IMR-90 (cell line): ENCODE data around the gene ADD2. TPM values are rescaled to one million over a fixed set of nuclear protein-coding genes. Genes with fewer than 3 reads are reported as not detected.

Source experiments
- ATAC-seq: fragments of 200-7000 bp; cut with Tn5 transposase; 2 replicates; pipeline ENCODE4 v1.9.1; 2020; ENCODE audit warnings: low read depth, mild to moderate bottlenecking, moderate library complexity
- BruUV-seq: library from RNA; stranded (reverse); fragments of 400-500 nt; replicated peaks from 2 replicates; lab custom pipeline; 2021; lab: Mats Ljungman, UMichigan
- CTCF ChIA-PET: fragments of 300-600 bp; formaldehyde crosslinking; extraction: SDS; loops from one replicate; lab custom pipeline; 2021; ENCODE audit warnings: antibody characterized with exemption; lab: Yijun Ruan, JAX
- POLR2A ChIA-PET: fragments of 300-600 bp; sonication (Branson Sonifier 250); formaldehyde crosslinking; loops from one replicate; lab custom pipeline; 2022; ENCODE audit warnings: antibody characterized with exemption; ENCODE audit not compliant: unreplicated experiment; lab: Charles Lee
- DNase-seq: peaks from one replicate; pipeline ENCODE4 v3.0.0; 2013
- H2AFZ ChIP-seq: replicated peaks from 2 replicates; pipeline ENCODE3; 2013; ENCODE audit warnings: low read length, mild to moderate bottlenecking; ENCODE audit not compliant: poor library complexity
- H2AK5ac ChIP-seq: 2 replicates; pipeline ENCODE4 v1.6.1; 2013; ENCODE audit warnings: low read depth, low read length, inconsistent platforms
- H2AK9ac ChIP-seq: replicated peaks from 2 replicates; pipeline ENCODE3; 2013; ENCODE audit warnings: mild to moderate bottlenecking, low read depth, low read length, moderate library complexity; ENCODE audit not compliant: poor library complexity
- H2BK120ac ChIP-seq: 2 replicates; pipeline ENCODE4 v1.6.1; 2013; ENCODE audit warnings: low read depth, low read length, inconsistent platforms
- H2BK15ac ChIP-seq: 3 replicates; pipeline ENCODE4 v1.6.1; 2013; ENCODE audit warnings: low read depth, low read length, inconsistent platforms
- H2BK20ac ChIP-seq: 2 replicates; pipeline ENCODE4 v1.6.1; 2013; ENCODE audit warnings: low read depth, mild to moderate bottlenecking, inconsistent platforms, low read length, moderate library complexity
- H2BK5ac ChIP-seq: 2 replicates; pipeline ENCODE4 v1.6.1; 2013; ENCODE audit warnings: mild to moderate bottlenecking, low read depth, low read length, inconsistent platforms; ENCODE audit not compliant: poor library complexity, severe bottlenecking
- H3K14ac ChIP-seq: replicated peaks from 2 replicates; pipeline ENCODE4 v1.6.1; 2013; ENCODE audit warnings: low read depth, low read length, inconsistent platforms
- H3K18ac ChIP-seq: 2 replicates; pipeline ENCODE4 v1.6.1; 2013; ENCODE audit warnings: low read depth, low read length, control low read depth
- H3K23ac ChIP-seq: 2 replicates; pipeline ENCODE4 v1.6.1; 2013; ENCODE audit warnings: low read depth, low read length, inconsistent platforms
- H3K27ac ChIP-seq: 2 replicates; pipeline ENCODE4 v1.5.1; 2013; ENCODE audit warnings: mild to moderate bottlenecking, control low read depth, low read length; ENCODE audit not compliant: insufficient read depth
- H3K27me3 ChIP-seq: 2 replicates; pipeline ENCODE4 v1.6.1; 2013; ENCODE audit warnings: low read length; ENCODE audit not compliant: control insufficient read depth, insufficient read depth
- H3K36me3 ChIP-seq: 2 replicates; pipeline ENCODE4 v1.6.1; 2013; ENCODE audit warnings: low read length, mixed read lengths; ENCODE audit not compliant: control insufficient read depth, insufficient read depth
- H3K4ac ChIP-seq: 2 replicates; pipeline ENCODE4 v1.6.1; 2013; ENCODE audit warnings: low read depth, low read length, inconsistent platforms
- H3K4me1 ChIP-seq: 2 replicates; pipeline ENCODE4 v1.6.1; 2013; ENCODE audit warnings: low read length, mixed read lengths; ENCODE audit not compliant: control insufficient read depth, insufficient read depth
- H3K4me2 ChIP-seq: 2 replicates; pipeline ENCODE4 v1.6.1; 2013; ENCODE audit warnings: low read depth, mild to moderate bottlenecking, control low read depth, low read length, moderate library complexity
- H3K4me3 ChIP-seq: 2 replicates; pipeline ENCODE4 v1.5.1; 2013; ENCODE audit warnings: low read depth, mild to moderate bottlenecking, control low read depth, low read length, moderate library complexity; ENCODE audit not compliant: insufficient read depth
- H3K56ac ChIP-seq: 2 replicates; pipeline ENCODE4 v1.6.1; 2013; ENCODE audit warnings: low read length, inconsistent platforms; ENCODE audit not compliant: insufficient read depth; ENCODE audit errors: extremely low read depth
- H3K79me1 ChIP-seq, 2 experiments: 2 replicates each; pipeline ENCODE4 v1.6.1; 2013; ENCODE audit warnings: low read length in 2 of 2, inconsistent platforms in 1 of 2, low read depth in 1 of 2
- H3K9ac ChIP-seq: 2 replicates; pipeline ENCODE4 v1.6.1; 2013; ENCODE audit warnings: low read depth, low read length, control low read depth
- H3K9me1 ChIP-seq: 2 replicates; pipeline ENCODE4 v1.6.1; 2013; ENCODE audit warnings: low read length, inconsistent platforms; ENCODE audit not compliant: insufficient read depth
- H3K9me3 ChIP-seq: 2 replicates; pipeline ENCODE4 v1.6.1; 2013; ENCODE audit warnings: low read length; ENCODE audit not compliant: control insufficient read depth, insufficient read depth
- H4K20me1 ChIP-seq: 2 replicates; pipeline ENCODE4 v1.6.1; 2013; ENCODE audit warnings: low read length, inconsistent platforms; ENCODE audit not compliant: insufficient read depth
- H4K5ac ChIP-seq: 2 replicates; pipeline ENCODE4 v1.6.1; 2013; ENCODE audit warnings: mild to moderate bottlenecking, low read depth, low read length, control low read depth
- H4K8ac ChIP-seq, 2 experiments: 2 replicates each; pipeline ENCODE4 v1.6.1; 2013; ENCODE audit warnings: low read depth in 2 of 2, low read length in 2 of 2, control low read depth in 1 of 2, inconsistent platforms in 1 of 2
- H4K91ac ChIP-seq: 2 replicates; pipeline ENCODE4 v1.6.1; 2013; ENCODE audit warnings: low read depth, low read length, inconsistent platforms; ENCODE audit not compliant: insufficient read depth
- CHD1 ChIP-seq: IDR thresholded peaks from 2 replicates; pipeline ENCODE4 v1.6.1; 2012; ENCODE audit warnings: low read depth, low read length, improper control_type of control experiment
- MAFK ChIP-seq: IDR thresholded peaks from 2 replicates; pipeline ENCODE4 v1.6.1; 2012; ENCODE audit warnings: low read depth, low read length, improper control_type of control experiment
- MXI1 ChIP-seq: IDR thresholded peaks from 2 replicates; pipeline ENCODE4 v1.6.1; 2012; ENCODE audit warnings: low read depth, mild to moderate bottlenecking, low read length, moderate library complexity, borderline replicate concordance
- RAD21 ChIP-seq: IDR thresholded peaks from 2 replicates; pipeline ENCODE4 v1.6.1; 2012; ENCODE audit warnings: low read length, improper control_type of control experiment
- WGBS, 2 experiments: methylation state at CpG; one replicate each; pipeline versions ENCODE4 v1.1.5 to v1.1.7; 2013; ENCODE audit warnings: missing lambda C conversion rate in 2 of 2; ENCODE audit not compliant: insufficient read length in 1 of 2; ENCODE audit errors: extremely low coverage in 2 of 2; 5-methylcytosine and 5-hydroxymethylcytosine counted together
- dilution Hi-C: fragments of 300-500 bp; cut with HindIII; formaldehyde crosslinking; loops from one replicate; pipeline ENCODE4 v1.14.3; 2018; ENCODE audit warnings: low sequenced_read_pairs; ENCODE audit not compliant: unreplicated experiment
- in situ Hi-C: fragments of 300-500 bp; cut with MboI; formaldehyde crosslinking; loops from 3 replicates; pipeline ENCODE4 v1.14.3; 2019; ENCODE audit warnings: low sequenced_read_pairs, inconsistent platforms, mixed read lengths
- intact Hi-C: fragments of 100-400 bp; cut with micrococcal nuclease; formaldehyde crosslinking; loops from 2 replicates; pipeline ENCODE4 v1.10.0; 2022
- polyA plus RNA-seq, 3 experiments: library from polyadenylated mRNA; depleted of rRNA; stranded (reverse); fragments of >200 nt; gene quantifications; 2 replicates each; pipeline ENCODE4 v1.2.3, GENCODE V29; 2012; ENCODE audit warnings: low replicate concordance in 1 of 3
- total RNA-seq: library from RNA; depleted of rRNA; stranded (reverse); fragments of >200 nt; gene quantifications from 2 replicates; pipeline ENCODE4 v1.2.3, GENCODE V29; 2012
- TF ChIP-seq, protein P1 (sequence below): fragments of 150-350 bp; IDR thresholded peaks from 2 replicates; pipeline ENCODE4 v1.6.1; 2016; ENCODE audit warnings: low read depth, mild to moderate bottlenecking, low read length, moderate library complexity, borderline replicate concordance

ADD2 gene
- total and polyA plus RNA-seq, 2 of the 4 experiments (the other 2 are of a cell fraction) = not detected

DNA sequence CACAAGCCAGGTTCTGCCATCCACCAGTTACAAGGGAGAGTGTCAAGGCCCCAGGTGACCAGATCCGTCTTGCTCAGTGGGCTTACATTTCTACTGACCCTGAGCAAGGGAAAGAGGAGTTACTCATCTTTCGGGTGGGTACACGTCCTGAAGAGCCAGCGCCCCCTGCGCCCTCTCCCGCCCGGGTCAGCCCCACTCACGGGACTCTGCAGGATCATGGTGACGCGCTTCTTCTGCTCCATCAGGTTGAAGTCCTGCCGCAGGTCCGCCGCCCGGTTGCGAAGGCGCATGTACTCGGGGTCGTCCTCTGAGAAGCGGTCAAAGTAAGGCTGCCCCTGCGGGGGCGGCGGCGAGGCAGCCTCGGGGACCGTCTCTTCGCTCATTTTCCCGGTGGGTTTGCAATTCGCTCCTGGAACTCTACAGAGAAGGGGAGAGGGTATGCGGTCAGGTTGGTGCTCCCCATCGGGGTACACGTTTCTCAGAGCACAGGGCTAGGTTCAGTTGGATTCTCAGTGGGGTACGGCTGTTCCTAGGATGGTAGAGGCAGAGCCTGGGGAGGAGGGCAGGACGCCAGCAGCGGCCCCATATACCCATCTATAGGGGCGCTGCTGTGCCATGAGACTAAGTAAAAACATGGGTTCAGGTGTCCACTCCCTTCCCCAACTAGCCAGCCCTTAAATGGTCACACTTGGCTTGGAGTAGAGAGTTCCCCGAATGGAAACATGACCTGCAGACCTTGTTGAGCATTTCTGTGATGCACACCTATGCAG lies 61.8 kb downstream of the ADD2 start:
- Histone ChIP-seq H2BK15ac (no peak overlapping the region), H2AFZ (no peak overlapping the region), H3K9me1 (no peaks in the 10 kb centered on the region), H3K23ac (no peak overlapping the region), H3K4me3 (no peak overlapping the region), H3K14ac (no peak overlapping the region), H3K27ac (no peak overlapping the region), H4K5ac (no peak overlapping the region), H3K56ac (no peak overlapping the region), H2AK5ac (no peak overlapping the region), H3K18ac (no peak overlapping the region), H4K20me1 (no peaks in the 10 kb centered on the region), H2BK5ac (no peak overlapping the region), H4K8ac (no peak overlapping the region), H3K27me3 (no peaks in the 10 kb centered on the region; the same call in 1 of the 2 replicates), H4K91ac (no peak overlapping the region), H2AK9ac (no peak overlapping the region), H3K79me1 (no peaks in the 10 kb centered on the region), H3K4ac (no peak overlapping the region), H3K4me1 (no peaks in the 10 kb centered on the region), H3K36me3 (no peaks in the 10 kb centered on the region), H3K9ac (no peak overlapping the region), H3K4me2 (no peak overlapping the region), H2BK120ac (no peak overlapping the region), H2BK20ac (no peak overlapping the region), H3K9me3 (no peaks in the 10 kb centered on the region)
- DNase-seq (no peak), ATAC-seq (no peak)
- intact Hi-C loops (no loop called here), dilution Hi-C loops (no loop called here), in situ Hi-C loops (no loop called here)
- 84% methylated on average over 23 of the region's 36 CpGs; no CpG with 5 or more reads in 1 of the 2 experiments for WGBS, 2 experiments
- POLR2A ChIA-PET = no interaction called here
- BruUV-seq = no TSS peak
- CTCF ChIA-PET = no interaction called here
- TF ChIP-seq RAD21 = no peak
- TF ChIP-seq MAFK = no peak
- no peak for TF ChIP-seq MXI1
- TF ChIP-seq, protein P1, sequence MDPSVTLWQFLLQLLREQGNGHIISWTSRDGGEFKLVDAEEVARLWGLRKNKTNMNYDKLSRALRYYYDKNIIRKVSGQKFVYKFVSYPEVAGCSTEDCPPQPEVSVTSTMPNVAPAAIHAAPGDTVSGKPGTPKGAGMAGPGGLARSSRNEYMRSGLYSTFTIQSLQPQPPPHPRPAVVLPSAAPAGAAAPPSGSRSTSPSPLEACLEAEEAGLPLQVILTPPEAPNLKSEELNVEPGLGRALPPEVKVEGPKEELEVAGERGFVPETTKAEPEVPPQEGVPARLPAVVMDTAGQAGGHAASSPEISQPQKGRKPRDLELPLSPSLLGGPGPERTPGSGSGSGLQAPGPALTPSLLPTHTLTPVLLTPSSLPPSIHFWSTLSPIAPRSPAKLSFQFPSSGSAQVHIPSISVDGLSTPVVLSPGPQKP = no peak
- no peak for TF ChIP-seq CHD1
